Colon (tissue), 2 donors: ENCODE measurements around the gene MBD6.
"Not testable (repeated sequence)": the region's sequence is repeated elsewhere in the genome, so short reads cannot be mapped to it uniquely, and the experiment has no call there.

Source experiments
- FAIRE-seq: peaks from 2 replicates; lab custom pipeline; 2012; peaks lifted over from hg19 to GRCh38; lab: Jason Lieb, UNC
- donor health status: control.
- donor health status: control.

The MBD6 gene

GRCh38 chr12:57489157-57489641 lies 33.4 kb upstream of the MBD6 start:
- FAIRE-seq, result no peak

DNA sequence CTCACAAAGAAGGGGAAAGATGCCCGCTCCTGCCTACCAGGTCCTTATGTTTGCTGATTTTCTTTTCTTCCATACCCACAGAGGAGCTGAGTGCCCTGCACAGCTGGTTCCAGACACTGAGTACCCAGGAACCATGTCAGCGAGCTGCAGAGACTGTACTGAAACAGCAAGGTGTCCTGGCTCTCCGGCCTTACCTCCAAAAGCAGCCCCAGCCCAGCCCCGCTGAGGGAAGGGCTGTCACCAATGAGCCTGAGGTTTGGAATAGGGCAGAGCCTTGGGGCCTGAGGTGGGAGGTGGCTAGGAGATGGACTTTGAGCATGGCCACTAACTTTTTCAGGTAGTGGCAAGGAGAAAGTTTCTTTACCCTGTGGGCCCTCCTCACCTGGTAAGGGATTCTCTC lies 32.5 kb upstream of the MBD6 start:
- no peak for FAIRE-seq

DNA sequence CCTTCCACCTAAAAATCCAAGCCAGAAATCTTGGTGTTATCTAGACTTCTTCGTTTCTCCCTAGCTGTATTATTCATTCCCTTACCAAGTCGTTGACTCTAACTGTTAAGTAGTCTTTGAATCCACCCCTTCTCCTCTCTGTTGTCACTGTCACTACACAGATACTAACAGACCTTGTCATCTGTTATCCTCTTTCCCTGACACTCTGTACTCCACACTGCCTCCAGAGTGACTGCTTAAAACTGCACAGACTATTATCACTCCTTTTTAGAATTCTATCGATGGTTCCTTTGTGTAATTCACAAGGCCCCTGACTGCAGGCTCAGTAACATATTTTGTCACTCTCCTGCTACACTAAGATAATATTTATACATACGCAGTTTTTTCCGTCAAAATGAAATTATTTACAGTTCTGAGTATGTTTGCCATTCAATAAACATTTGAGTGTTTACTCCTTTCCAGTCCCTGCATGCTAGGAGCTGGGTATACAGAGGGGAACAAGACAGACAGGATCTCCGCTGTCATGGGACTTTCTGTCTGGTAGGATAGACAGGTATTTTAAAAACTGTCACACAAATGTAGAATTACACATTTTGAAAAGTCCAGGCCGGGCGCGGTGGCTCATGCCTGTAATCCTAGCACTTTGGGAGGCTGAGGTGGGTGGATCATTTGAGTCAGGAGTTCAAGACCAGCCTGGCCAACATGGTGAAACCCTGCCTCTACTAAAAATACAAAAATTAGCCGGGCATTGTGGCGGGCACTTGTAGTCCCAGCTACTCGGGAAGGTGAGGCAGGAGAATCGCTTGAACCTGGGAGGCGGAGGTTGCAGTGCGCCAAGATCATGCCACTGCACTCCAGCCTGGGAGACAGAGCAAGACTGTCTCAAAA lies 31.0 kb upstream of the MBD6 start:
- FAIRE-seq, result no peak

- FAIRE-seq, result not testable (repeated sequence)
Observed at GRCh38 chr12:57495051-57495701, 27.4 kb upstream of the MBD6 start.

- FAIRE-seq, result no peak
Observed at GRCh38 chr12:57496822-57497221, 25.8 kb upstream of the MBD6 start.

GRCh38 chr12:57497223-57498131 lies 25.1 kb upstream of the MBD6 start:
- FAIRE-seq, result no peak

DNA sequence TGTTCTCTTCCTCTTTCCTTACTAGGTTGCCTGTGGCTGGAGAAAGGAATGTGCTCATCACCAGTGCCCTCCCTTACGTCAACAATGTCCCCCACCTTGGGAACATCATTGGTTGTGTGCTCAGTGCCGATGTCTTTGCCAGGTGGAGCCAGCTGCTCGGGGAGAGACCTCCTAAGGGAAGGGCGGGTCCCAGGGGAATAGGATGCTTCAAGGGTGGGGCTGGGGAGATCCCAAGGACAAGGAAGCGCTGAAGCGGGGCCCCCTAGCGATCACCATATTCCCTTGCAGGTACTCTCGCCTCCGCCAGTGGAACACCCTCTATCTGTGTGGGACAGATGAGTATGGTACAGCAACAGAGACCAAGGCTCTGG lies 24.5 kb upstream of the MBD6 start:
- FAIRE-seq, result no peak

GRCh38 chr12:57498571-57498970 lies 24.1 kb upstream of the MBD6 start:
- no peak for FAIRE-seq

- FAIRE-seq, result no peak
Observed at GRCh38 chr12:57500213-57500612, 22.4 kb upstream of the MBD6 start.

DNA sequence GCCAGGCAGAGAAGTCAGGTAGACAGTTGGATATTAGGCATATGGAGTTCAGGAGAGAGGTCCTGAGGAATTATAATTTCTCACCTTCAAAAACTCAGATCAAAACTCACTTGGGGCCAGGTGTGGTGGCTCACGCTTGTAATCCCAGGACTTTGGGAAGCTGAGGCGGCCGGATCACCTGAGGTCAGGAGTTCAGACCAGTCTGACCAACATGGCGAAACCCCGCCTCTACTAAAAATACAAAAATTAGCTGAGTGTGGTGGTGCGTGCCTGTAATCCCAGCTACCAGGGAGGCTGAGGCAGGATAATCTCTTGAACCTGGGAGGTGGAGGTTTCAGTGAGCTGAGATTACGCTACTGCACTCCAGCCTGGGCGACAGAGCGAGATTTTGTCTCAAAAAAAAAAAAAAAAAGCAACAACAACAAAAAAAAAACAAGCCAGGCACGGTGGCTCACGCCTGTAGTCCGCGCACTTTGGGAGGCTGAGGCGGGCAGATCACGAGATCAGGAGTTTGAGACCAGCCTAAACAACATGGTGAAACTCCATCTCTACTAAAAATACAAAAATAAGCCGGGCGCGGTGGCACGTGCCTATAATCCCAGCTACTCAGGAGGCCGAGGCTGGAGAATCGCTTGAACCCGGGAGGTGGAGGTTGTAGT lies 20.2 kb upstream of the MBD6 start:
- not testable (repeated sequence) for FAIRE-seq

DNA sequence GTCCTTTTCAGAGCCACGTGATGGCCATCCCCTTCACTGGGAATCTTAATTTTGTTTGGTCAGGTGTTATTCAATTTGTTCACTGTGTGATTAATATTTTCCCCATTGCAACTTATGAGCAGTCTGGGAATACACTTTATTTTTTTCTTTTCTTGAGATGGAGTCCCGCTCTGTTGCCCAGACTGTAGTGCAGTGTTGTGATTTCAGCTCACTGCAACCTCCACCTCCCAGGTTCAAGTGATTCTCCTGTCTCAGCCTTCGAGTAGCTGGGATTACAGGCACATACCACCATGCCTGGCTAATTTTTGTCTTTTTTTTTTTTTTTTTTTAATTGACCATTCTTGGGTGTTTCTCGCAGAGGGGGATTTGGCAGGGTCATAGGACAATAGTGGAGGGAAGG lies 16.1 kb upstream of the MBD6 start:
- not testable (repeated sequence) for FAIRE-seq

- not testable (repeated sequence) for FAIRE-seq
Observed at GRCh38 chr12:57507796-57508195, 14.8 kb upstream of the MBD6 start.

- FAIRE-seq, result no peak
Observed at GRCh38 chr12:57511161-57511560, 11.5 kb upstream of the MBD6 start.

GRCh38 chr12:57511588-57512325 lies 10.9 kb upstream of the MBD6 start:
- no peak for FAIRE-seq

DNA sequence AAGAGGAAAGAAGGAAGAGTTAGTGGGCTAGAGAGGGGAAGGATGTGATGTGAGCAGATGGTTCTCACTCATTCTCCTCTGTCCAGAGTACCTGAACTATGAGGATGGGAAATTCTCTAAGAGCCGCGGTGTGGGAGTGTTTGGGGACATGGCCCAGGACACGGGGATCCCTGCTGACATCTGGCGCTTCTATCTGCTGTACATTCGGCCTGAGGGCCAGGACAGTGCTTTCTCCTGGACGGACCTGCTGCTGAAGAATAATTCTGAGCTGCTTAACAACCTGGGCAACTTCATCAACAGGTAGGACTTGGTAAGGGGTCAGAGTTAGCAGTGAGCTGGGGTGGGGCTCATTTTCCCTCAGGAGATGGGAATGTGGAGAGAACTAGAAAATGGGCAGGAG lies 10.0 kb upstream of the MBD6 start:
- FAIRE-seq, result no peak

DNA sequence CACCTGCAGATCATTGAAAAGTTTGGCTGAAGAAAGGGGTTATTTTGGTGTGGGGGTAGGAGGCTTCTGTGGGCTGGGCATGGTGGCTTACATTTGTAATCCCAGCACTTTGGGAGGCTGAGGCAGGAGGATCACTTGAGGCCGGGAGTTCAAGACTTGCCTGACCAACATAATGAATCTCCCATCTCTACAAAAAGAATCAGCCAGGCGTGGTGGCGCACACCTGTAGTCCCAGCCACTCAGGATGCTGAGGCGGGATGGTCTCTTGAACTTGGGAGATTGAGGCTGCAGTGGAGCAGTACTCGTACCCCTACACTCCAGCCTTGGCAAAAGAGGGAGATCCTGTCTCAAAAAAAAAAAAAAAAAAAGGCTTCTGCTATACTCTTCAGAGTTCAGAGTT lies 9.4 kb upstream of the MBD6 start:
- FAIRE-seq, result no peak

DNA sequence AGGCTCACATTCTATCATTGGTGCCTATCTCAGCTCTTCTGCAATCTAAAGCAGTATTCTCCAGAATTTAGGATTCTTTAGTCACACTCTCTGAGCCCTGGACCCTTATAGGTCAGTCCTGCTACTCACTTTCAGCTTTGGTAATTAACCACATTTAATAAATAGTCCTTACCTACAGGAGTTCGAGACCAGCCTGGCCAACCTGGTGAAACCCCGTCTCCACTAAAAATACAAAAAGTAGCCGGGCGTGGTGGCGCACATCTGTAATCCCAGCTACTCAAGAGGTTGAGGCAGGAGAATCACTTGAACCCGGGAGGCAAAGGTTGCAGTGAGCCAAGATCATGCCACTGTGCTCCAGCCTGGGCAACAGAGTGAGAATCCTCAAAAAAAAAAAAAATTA lies 8.9 kb upstream of the MBD6 start:
- not testable (repeated sequence) for FAIRE-seq

GRCh38 chr12:57514246-57514645 lies 8.4 kb upstream of the MBD6 start:
- not testable (repeated sequence) for FAIRE-seq

- FAIRE-seq, result no peak
Observed at GRCh38 chr12:57514720-57515407, 7.8 kb upstream of the MBD6 start.

- no peak for FAIRE-seq
Observed at GRCh38 chr12:57515408-57515933, 7.2 kb upstream of the MBD6 start.
